OCI-LY7 (cell line): ENCODE measurements around the gene SBF1. TPM values are rescaled to one million over a fixed set of nuclear protein-coding genes. Genes with fewer than 3 reads are reported as not detected.
"Not testable (repeated sequence)": the region's sequence is repeated elsewhere in the genome, so short reads cannot be mapped to it uniquely, and the experiment has no call there.

Source experiments
- BruUV-seq: library from RNA; stranded (reverse); fragments of 400-500 nt; replicated peaks from 2 replicates; lab custom pipeline; 2021; lab: Mats Ljungman, UMichigan
- CTCF ChIA-PET: fragments of 300-600 bp; sonication (Branson Sonifier 250); formaldehyde crosslinking; loops from one replicate; lab custom pipeline; 2022; ENCODE audit warnings: antibody characterized with exemption; ENCODE audit not compliant: unreplicated experiment; lab: Charles Lee
- POLR2A ChIA-PET: fragments of 300-600 bp; sonication (Branson Sonifier 250); formaldehyde crosslinking; loops from one replicate; lab custom pipeline; 2022; ENCODE audit warnings: antibody characterized with exemption; lab: Charles Lee
- DNase-seq: peaks from one replicate; pipeline ENCODE4 v3.0.0-alpha.2; 2015; ENCODE audit warnings: low spot score
- H2AFZ ChIP-seq: fragments of 200-600 bp; sonication (generic), shearing (Covaris generic); 2 replicates; pipeline ENCODE4 v1.6.1; 2014; ENCODE audit warnings: mild to moderate bottlenecking, antibody characterized with exemption, low read length, moderate library complexity
- H3K27ac ChIP-seq: fragments of 200-600 bp; sonication (generic); 2 replicates; pipeline ENCODE4 v1.5.1; 2014; ENCODE audit warnings: mixed run types, low read depth, mild to moderate bottlenecking, moderate library complexity, low read length, inconsistent platforms; ENCODE audit not compliant: poor library complexity, severe bottlenecking
- H3K36me3 ChIP-seq: fragments of 200-600 bp; sonication (generic); 2 replicates; pipeline ENCODE4 v1.6.1; 2014; ENCODE audit warnings: mild to moderate bottlenecking, antibody characterized with exemption, low read length, moderate library complexity, mixed read lengths; ENCODE audit not compliant: insufficient read depth
- H3K4me1 ChIP-seq: fragments of 200-600 bp; sonication (generic); 2 replicates; pipeline ENCODE4 v1.5.1; 2014; ENCODE audit warnings: mild to moderate bottlenecking, low read length; ENCODE audit not compliant: insufficient read depth, poor library complexity, severe bottlenecking
- H3K4me2 ChIP-seq: fragments of 200-600 bp; sonication (generic); 2 replicates; pipeline ENCODE4 v1.6.1; 2014; ENCODE audit warnings: mild to moderate bottlenecking, low read length
- H3K4me3 ChIP-seq: fragments of 200-600 bp; sonication (generic); 2 replicates; pipeline ENCODE4 v1.5.1; 2014; ENCODE audit warnings: mild to moderate bottlenecking, low read depth, low read length; ENCODE audit not compliant: poor library complexity, severe bottlenecking
- H3K79me2 ChIP-seq: fragments of 200-600 bp; sonication (generic); 2 replicates; pipeline ENCODE4 v1.6.1; 2016; ENCODE audit warnings: low read depth, mild to moderate bottlenecking, low read length, moderate library complexity, mixed read lengths; ENCODE audit not compliant: insufficient read depth
- H3K9me2 ChIP-seq: fragments of 200-600 bp; sonication (generic); 2 replicates; pipeline ENCODE4 v1.6.1; 2016; ENCODE audit warnings: mild to moderate bottlenecking, low read length, mixed read lengths; ENCODE audit not compliant: insufficient read depth
- H3K9me3 ChIP-seq: fragments of 200-600 bp; sonication (generic); 2 replicates; pipeline ENCODE4 v1.6.1; 2014; ENCODE audit warnings: mild to moderate bottlenecking, mixed run types, low read length, mixed read lengths
- H4K20me1 ChIP-seq: fragments of 200-600 bp; sonication (generic); 2 replicates; pipeline ENCODE4 v1.6.1; 2014; ENCODE audit warnings: mild to moderate bottlenecking, antibody characterized with exemption, low read length, moderate library complexity, mixed read lengths; ENCODE audit not compliant: insufficient read depth
- EZH2phosphoT487 ChIP-seq: fragments of 200-600 bp; sonication (generic); IDR thresholded peaks from 2 replicates; pipeline ENCODE4 v1.6.1; 2018; ENCODE audit warnings: low read depth, borderline replicate concordance, mild to moderate bottlenecking, mixed run types, antibody characterized with exemption, low read length, moderate library complexity, mixed read lengths
- intact Hi-C: fragments of 100-400 bp; cut with micrococcal nuclease; formaldehyde crosslinking; loops from one replicate; pipeline ENCODE4 v1.10.0; 2022; ENCODE audit not compliant: unreplicated experiment
- total RNA-seq, 2 experiments: library from RNA; depleted of rRNA in 1 of 2; stranded (reverse); fragments of >200 nt in 1 of 2; shearing (Covaris generic) in 1 of 2; gene quantifications; 2 replicates each; pipeline ENCODE4 v1.2.3, GENCODE V29; 2014 to 2022
- TF ChIP-seq, protein P1 (sequence below): fragments of 200-600 bp; sonication (generic); conservative IDR thresholded peaks from 2 replicates; pipeline ENCODE4 v1.5.1; 2014; ENCODE audit warnings: mild to moderate bottlenecking, antibody characterized with exemption, low read length, moderate library complexity, mixed read lengths

SBF1 gene
- total RNA-seq, 2 experiments from 2014 or later = 177 to 181 TPM

- Histone ChIP-seq H3K9me3 (no peaks in the 10 kb centered on the region), H3K9me2 (no peaks in the 10 kb centered on the region), H3K4me1 (peaks cover 10% of the 10 kb centered on the region), H3K4me2 (no peak overlapping the region), H3K27ac (no peak overlapping the region), H3K79me2 (peaks cover 4% of the 10 kb centered on the region; the same call in 1 of the 2 replicates), H2AFZ (no peak overlapping the region), H3K4me3 (no peak overlapping the region), H4K20me1 (no peaks in the 10 kb centered on the region), H3K36me3 (peaks cover 91% of the 10 kb centered on the region)
- intact Hi-C loops = no loop called here
- POLR2A ChIA-PET = interaction anchor here (0.5 kb wide), 1 partner anchor 40 kb away, joined by 4 read pairs; no protein-coding TSS in a partner anchor
- no TSS peak for BruUV-seq
- TF ChIP-seq, protein P1, sequence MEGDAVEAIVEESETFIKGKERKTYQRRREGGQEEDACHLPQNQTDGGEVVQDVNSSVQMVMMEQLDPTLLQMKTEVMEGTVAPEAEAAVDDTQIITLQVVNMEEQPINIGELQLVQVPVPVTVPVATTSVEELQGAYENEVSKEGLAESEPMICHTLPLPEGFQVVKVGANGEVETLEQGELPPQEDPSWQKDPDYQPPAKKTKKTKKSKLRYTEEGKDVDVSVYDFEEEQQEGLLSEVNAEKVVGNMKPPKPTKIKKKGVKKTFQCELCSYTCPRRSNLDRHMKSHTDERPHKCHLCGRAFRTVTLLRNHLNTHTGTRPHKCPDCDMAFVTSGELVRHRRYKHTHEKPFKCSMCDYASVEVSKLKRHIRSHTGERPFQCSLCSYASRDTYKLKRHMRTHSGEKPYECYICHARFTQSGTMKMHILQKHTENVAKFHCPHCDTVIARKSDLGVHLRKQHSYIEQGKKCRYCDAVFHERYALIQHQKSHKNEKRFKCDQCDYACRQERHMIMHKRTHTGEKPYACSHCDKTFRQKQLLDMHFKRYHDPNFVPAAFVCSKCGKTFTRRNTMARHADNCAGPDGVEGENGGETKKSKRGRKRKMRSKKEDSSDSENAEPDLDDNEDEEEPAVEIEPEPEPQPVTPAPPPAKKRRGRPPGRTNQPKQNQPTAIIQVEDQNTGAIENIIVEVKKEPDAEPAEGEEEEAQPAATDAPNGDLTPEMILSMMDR = no peak
- no peak for TF ChIP-seq EZH2phosphoT487
- DNase-seq = no peak
- CTCF ChIA-PET = no interaction called here
Observed at GRCh38 chr22:50520826-50521453, 46.1 kb upstream of the SBF1 start.

GRCh38 chr22:50520184-50520583, 45.3 kb upstream of the SBF1 start:
- intact Hi-C loops, H3K27ac ChIP-seq, POLR2A ChIA-PET, H2AFZ ChIP-seq, H4K20me1 ChIP-seq, CTCF ChIA-PET, BruUV-seq, H3K9me3 ChIP-seq, H3K4me1 ChIP-seq, H3K9me2 ChIP-seq, H3K4me2 ChIP-seq, H3K4me3 ChIP-seq, DNase-seq, H3K79me2 ChIP-seq: not testable (repeated sequence)
- H3K36me3 ChIP-seq = peaks cover 96% of the 10 kb centered on the region

GRCh38 chr22:50519151-50519550, 44.3 kb upstream of the SBF1 start:
- Histone ChIP-seq H2AFZ (no peak overlapping the region), H3K4me2 (no peak overlapping the region), H4K20me1 (no peaks in the 10 kb centered on the region), H3K27ac (no peak overlapping the region), H3K9me2 (no peaks in the 10 kb centered on the region), H3K79me2 (peaks cover 8% of the 10 kb centered on the region), H3K4me1 (peaks cover 2% of the 10 kb centered on the region), H3K4me3 (no peak overlapping the region), H3K9me3 (no peaks in the 10 kb centered on the region), H3K36me3 (peaks cover 97% of the 10 kb centered on the region)
- ChIA-PET CTCF (no interaction called here), POLR2A (interaction anchor here (0.6 kb wide), 1 partner anchor 252 kb away, joined by 6 read pairs; no protein-coding TSS in a partner anchor)
- intact Hi-C loops = no loop called here
- BruUV-seq = no TSS peak
- TF ChIP-seq EZH2phosphoT487 = no peak
- TF ChIP-seq, protein P1 = no peak
- DNase-seq = no peak
